Renal cortical epithelial cell (primary cell): Measurements from ENCODE around the gene ARHGAP26. TPM values are rescaled to one million over a fixed set of nuclear protein-coding genes. Genes with fewer than 3 reads are reported as not detected.

ENCODE experiments used
- DNase-seq: peaks from one replicate; pipeline ENCODE4 v3.0.0-alpha.2; 2011; ENCODE audit warnings: low read depth
- total RNA-seq: library from RNA; depleted of rRNA; stranded (reverse); fragments of >200 nt; gene quantifications from 2 replicates; pipeline ENCODE4 v1.2.3, GENCODE V29; 2014

ARHGAP26 gene
- total RNA-seq, 1 donor from 2014 or later, result 10.4 TPM

DNA sequence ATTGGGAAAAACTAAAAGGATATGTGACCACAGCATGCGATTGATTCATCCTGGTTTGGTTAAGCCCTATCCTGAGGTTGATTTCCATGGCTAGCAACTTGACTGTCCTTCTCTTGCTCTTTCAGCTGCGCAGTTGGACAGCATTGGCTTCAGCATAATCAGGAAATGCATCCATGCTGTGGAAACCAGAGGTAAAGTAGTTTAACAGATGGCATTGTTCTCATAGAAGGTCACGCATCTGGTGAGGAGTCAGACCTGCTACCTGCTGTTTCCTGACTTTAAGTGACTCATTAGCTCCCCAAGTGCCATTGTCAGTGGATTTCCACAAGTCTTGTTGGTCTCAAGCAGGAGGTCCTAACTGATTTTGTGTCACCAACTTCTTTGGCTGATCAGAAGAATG lies 266.9 kb downstream of the ARHGAP26 start:
- DNase-seq, result peak; percentile 55

DNA sequence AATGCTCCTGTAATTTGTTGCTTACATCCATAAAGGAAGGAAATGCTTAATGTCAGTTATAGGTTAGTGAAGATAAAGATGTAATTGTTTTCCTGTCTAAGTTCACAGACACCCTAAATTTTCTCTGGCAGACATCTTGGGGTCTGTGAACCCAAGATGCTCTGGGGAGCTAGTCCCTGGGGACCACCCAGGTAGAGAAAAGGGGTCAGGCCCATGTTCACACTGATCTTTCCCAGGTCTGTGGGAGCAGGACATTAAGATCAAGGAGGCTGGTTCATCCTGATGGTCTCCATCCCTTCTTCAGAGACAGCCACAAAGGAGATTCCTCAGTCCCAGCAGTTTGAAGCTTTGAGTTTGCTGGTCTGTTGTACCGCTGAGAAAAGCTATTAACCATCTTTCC lies 267.5 kb downstream of the ARHGAP26 start:
- no peak for DNase-seq

- DNase-seq, result no peak
Observed at GRCh38 chr5:143040622-143041021, 270.4 kb downstream of the ARHGAP26 start.

DNA sequence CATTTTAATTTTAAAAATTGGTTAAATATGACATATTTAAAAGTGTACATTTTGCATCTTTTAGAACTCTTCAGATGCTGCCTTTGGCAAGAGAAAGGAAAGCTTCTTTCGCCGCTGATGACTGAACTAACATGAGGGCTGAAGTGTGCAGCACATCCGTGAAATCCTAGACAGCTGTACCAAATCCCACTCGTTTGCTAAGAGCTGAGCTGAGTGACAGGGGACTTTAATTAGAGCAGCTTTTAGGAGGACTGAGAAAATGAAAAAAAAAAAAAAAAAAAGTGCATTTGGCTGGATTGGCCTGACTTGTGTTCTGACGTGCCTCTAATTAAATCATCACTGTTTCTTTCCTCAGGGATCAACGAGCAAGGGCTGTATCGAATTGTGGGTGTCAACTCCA lies 271.3 kb downstream of the ARHGAP26 start:
- DNase-seq, result no peak

DNA sequence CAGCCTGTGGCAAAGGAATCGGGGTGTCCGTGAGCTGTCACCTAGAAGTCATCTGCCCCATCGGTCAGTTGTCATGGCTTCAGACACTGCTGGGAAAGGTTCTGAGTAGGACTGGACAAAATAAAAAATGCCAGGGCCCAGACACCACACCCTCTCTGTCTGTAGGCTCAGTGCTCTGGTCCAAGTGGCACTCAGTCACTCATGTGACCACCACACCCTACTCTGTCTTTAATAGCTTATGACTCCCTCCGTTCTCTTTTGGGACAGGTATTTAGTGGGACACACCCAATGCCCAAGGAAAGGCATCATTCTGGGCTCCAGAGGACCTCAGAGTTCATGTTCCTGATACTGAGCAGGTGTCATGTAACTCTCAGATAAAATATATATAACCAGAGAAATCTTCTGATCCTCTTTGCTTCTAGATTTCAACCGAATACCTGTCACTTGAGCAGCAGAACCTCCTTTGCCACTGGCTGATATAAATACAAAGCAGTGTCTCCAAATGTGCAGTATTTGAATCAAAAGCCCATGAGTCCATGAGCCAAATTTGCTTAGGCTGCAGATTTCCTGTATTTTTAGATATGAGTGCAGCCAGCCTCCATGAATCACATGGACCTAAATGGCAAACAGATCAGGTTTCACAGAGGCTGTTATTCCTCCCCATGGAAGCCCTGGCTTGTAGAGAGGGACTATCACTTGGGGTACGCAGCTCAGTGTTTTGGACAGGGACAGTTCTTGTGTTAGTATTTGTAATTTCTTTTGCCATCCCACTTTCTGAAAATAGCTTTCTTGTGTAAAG lies 272.0 kb downstream of the ARHGAP26 start:
- no peak for DNase-seq

DNA sequence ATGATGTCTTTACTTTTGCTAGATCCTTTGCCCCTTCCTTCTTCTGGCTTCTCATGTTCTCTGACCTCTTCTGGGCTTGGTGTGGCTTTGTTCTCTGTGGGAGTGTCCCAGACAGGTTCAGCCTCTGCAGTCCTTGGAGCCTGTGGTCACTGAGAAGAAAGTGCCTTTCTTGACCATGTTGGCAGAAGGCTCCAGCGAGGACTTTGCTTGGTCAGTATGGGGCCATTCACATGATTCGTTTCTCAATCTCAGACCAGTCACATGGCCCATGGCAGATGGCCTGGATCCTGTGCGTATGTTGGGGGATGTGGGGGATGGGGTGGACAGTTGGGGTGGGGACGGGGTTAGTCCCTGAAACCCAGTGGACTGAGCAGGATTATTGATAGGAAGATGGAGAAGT lies 274.1 kb downstream of the ARHGAP26 start:
- no peak for DNase-seq

GRCh38 chr5:143045062-143045461 lies 274.9 kb downstream of the ARHGAP26 start:
- DNase-seq, result no peak

- DNase-seq, result no peak
Observed at GRCh38 chr5:143046314-143046713, 276.1 kb downstream of the ARHGAP26 start.

GRCh38 chr5:143047091-143047490 lies 276.9 kb downstream of the ARHGAP26 start:
- DNase-seq, result no peak

GRCh38 chr5:143050183-143050582 lies 280.0 kb downstream of the ARHGAP26 start:
- DNase-seq, result no peak

DNA sequence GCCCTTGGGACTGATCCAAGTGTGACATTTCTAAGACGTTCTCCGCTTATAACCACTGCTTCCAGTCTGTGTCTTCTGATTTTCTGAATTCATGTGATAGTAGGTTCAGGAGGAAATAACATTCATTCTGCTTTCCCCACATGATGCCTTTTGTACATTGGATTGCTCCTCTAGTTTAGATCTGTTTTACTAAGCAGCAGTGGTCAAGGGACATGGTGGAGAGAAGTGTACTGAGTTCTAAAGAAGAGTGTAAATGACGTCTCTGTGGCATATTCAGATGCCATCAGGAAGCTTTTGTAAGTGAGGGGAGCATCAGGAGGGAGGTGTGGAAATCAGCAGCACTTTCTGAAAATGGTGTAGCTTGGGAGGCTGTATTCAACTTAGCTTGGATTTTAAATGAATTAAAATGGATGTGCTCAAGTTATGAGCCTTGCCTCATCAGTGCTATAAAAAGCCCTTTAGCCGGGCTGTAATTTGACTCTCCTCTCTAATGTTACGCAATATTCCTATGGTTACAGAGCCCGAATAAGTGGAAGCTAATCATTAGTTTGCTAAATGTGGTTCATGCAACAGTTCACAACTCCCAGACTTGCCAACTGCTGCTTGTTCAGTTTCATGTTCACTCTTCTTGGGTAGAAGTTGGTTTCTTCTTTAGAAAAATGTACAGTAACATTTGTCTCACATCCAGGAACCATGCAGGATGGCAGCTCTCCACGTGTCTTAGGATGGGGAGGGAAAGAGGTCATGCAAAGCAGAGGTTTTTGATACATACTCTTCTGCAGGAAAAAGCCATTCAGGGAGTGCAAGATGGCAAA lies 281.3 kb downstream of the ARHGAP26 start:
- DNase-seq, result peak; percentile 98

DNA sequence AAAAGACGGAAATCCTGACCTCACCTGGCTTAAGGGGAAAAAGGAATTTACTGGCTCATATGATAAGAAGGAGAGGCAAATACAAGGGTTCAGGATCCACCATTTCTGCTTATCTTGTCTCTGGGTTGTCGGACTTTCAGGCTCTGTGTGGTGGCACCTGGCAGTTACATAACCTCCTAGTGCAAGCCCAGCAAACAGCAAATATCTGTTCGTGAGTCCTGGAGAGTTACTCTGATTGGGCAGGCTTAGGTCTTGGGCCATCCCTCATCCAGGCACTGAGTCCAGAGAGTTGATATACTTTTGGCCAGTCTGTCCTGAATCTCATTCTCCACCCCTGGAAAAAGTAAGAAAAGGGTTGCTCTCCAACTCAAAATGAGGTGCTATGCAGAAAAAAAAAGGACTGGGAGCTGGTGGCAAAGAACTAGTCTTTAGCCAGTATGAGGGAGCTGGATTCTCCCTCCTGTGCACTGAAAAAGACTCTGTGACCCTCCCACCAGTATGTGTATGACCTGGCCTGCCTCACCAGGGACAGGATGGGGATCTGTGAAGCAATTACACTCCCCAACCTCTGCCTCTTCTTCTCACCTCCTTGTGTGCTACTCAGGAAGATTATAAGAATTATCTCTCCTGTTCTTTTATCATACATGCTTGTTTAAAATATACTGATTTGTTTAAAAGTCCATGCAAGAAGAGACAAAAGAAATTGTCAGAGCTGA lies 282.9 kb downstream of the ARHGAP26 start:
- no peak for DNase-seq

- DNase-seq, result no peak
Observed at GRCh38 chr5:143053780-143054179, 283.6 kb downstream of the ARHGAP26 start.

GRCh38 chr5:143054480-143054941 lies 284.3 kb downstream of the ARHGAP26 start:
- DNase-seq, result peak; percentile 62

DNA sequence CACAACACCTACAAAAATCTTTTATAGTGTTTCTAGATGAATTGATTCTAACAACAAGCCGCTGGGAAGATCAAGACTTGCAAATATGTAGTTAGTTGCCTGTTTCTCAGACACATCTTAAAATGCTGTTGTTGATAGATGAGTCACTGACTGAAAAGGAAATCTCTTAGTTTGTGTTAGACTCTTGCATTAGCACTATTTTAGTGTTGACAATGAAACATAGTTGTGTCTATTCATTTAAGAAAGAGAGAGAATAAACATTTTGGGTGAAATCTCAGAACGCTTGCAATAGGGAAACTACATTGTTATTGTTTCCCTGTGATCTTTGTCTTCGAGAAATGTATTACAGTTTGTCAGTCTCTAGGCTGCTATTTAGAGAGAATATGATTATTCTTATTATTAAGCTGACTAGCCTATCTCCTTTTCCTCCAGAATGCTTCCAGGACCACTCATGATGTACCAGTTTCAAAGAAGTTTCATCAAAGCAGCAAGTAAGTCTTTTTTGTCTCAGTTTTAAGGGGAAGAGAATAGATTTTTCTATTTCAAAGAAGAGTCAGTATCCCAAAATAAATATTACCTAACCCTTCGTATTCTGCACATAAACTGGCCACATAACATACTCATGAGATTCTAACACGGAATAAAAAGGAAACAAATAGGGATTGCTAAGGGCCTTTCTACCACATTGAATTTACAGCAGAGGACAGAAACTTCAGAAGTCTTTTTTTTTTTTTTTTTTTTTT lies 285.6 kb downstream of the ARHGAP26 start:
- DNase-seq, result peak; percentile 46

GRCh38 chr5:143056339-143056704 lies 286.1 kb downstream of the ARHGAP26 start:
- DNase-seq, result no peak

GRCh38 chr5:143056792-143057579 lies 286.8 kb downstream of the ARHGAP26 start:
- no peak for DNase-seq

- DNase-seq, result no peak
Observed at GRCh38 chr5:143057580-143057999, 287.4 kb downstream of the ARHGAP26 start.

DNA sequence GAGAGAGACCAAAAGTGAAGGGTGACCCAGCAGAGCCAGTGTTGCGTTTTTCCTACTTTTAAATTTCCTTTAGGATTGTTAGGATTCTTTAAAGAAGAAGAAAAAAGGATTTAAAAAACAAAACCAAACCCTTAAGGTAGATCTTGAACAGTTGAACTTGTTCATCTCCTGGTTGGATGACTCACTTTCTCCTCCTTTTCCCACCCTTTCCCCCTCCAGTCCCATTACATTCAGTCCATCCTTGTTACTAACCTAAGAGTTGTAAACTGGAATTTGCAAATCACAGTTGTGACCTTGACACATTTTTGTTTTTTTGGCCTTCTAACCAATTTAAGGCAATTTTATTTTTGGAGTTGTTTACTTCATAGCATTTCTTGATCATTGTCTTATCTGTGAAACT lies 289.2 kb downstream of the ARHGAP26 start:
- DNase-seq, result no peak

GRCh38 chr5:143059976-143060765 lies 290.0 kb downstream of the ARHGAP26 start:
- DNase-seq, result no peak
